Neural progenitor cell (in vitro differentiated cells): ENCODE data around the gene BEX3.

Source experiments
- CTCF ChIP-seq: fragments of 200-600 bp; sonication (generic); IDR thresholded peaks from 2 replicates; pipeline ENCODE4 v1.5.1; 2017; ENCODE audit warnings: antibody characterized with exemption, mild to moderate bottlenecking
- EZH2phosphoT487 ChIP-seq: fragments of 200-600 bp; sonication (generic); IDR thresholded peaks from 2 replicates; pipeline ENCODE4 v1.6.1; 2017; ENCODE audit warnings: antibody characterized with exemption

- TF ChIP-seq CTCF = no peak
- no peak for TF ChIP-seq EZH2phosphoT487
These were observed 47.8 kb downstream of the BEX3 start for GRCh38 chrX:103423955-103424638.
